ENCODE data around the gene ZNF57.

DNA sequence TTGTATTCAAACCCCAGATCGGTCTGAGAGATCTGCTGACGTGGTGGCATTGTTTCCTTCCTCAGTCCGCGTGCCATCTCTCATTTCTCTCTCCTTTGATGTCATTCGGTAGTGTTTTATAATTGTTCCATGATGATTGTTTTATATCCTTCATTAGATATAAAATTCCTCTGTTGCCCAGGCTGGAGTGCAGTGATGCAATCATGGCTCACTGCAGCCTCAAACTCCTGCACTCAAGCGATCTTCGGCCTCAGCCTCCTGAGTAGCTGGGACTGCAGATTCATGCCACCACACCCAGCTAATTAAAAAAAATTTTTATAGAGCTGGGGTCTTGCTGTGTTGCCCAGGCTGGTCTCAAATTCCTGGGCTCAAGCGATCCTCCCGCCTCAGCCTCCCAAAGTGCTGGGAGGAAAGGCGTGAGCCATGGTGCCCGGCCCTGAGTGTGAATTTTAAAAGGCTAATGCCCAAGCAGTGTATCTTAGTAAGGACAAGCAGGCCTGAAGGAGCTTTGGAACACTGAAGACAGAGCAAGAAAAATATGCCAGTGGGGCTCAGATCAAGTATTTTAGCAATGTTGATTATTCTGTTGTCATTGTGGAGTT is 5.3 kb downstream of the ZNF57 start:
- TF ChIP-seq TAF1 (IDR thresholded peaks at IDR 0.05; ENCODE audit: borderline replicate concordance, insufficient read depth, low read length) = no peak
- no peak for TF ChIP-seq POLR2AphosphoS5 (IDR thresholded peaks at IDR 0.05; ENCODE audit: low read depth, low read length)
- TF ChIP-seq, protein P1, sequence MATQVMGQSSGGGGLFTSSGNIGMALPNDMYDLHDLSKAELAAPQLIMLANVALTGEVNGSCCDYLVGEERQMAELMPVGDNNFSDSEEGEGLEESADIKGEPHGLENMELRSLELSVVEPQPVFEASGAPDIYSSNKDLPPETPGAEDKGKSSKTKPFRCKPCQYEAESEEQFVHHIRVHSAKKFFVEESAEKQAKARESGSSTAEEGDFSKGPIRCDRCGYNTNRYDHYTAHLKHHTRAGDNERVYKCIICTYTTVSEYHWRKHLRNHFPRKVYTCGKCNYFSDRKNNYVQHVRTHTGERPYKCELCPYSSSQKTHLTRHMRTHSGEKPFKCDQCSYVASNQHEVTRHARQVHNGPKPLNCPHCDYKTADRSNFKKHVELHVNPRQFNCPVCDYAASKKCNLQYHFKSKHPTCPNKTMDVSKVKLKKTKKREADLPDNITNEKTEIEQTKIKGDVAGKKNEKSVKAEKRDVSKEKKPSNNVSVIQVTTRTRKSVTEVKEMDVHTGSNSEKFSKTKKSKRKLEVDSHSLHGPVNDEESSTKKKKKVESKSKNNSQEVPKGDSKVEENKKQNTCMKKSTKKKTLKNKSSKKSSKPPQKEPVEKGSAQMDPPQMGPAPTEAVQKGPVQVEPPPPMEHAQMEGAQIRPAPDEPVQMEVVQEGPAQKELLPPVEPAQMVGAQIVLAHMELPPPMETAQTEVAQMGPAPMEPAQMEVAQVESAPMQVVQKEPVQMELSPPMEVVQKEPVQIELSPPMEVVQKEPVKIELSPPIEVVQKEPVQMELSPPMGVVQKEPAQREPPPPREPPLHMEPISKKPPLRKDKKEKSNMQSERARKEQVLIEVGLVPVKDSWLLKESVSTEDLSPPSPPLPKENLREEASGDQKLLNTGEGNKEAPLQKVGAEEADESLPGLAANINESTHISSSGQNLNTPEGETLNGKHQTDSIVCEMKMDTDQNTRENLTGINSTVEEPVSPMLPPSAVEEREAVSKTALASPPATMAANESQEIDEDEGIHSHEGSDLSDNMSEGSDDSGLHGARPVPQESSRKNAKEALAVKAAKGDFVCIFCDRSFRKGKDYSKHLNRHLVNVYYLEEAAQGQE (IDR thresholded peaks at IDR 0.05; ENCODE audit: insufficient read depth in 1 of 2, low read depth in 2 of 2, low read length in 2 of 2) = no peak
- TF ChIP-seq FOXP2 (optimal IDR thresholded peaks at IDR 0.05; ENCODE audit: borderline replicate concordance, extremely low read depth, extremely low read length, insufficient read depth) = no peak
- TF ChIP-seq SIN3A (IDR thresholded peaks at IDR 0.05; ENCODE audit: borderline replicate concordance, insufficient read depth, low read length) = no peak

All from PFSK-1 (cell line).